B cell (primary cell): ENCODE results near the gene OR10H1.
"Not testable (repeated sequence)": the region's sequence is repeated elsewhere in the genome, so short reads cannot be mapped to it uniquely, and the experiment has no call there.

Experiments
- CTCF ChIP-seq: fragments of 200-600 bp; IDR thresholded peaks from one replicate; pipeline ENCODE4 v1.8.0; 2022; ENCODE audit warnings: antibody characterized with exemption, mild to moderate bottlenecking
- EZH2 ChIP-seq: IDR thresholded peaks from 2 replicates; pipeline ENCODE4 v1.6.1; 2012; ENCODE audit warnings: borderline replicate concordance, low read depth, mild to moderate bottlenecking, moderate library complexity, low read length; ENCODE audit not compliant: insufficient read depth, poor library complexity, severe bottlenecking

GRCh38 chr19:15835565-15836329 is 20.3 kb upstream of the OR10H1 start:
- TF ChIP-seq CTCF, EZH2: not testable (repeated sequence)
